NCI-H2227 treated with DMSO at 0.1 percent for 48 hours (cell line): Measurements from ENCODE around the gene TFDP1.
"Not testable (repeated sequence)": the region's sequence is repeated elsewhere in the genome, so short reads cannot be mapped to it uniquely, and the experiment has no call there.

ENCODE experiments used
- DNase-seq: peaks from one replicate; lab custom pipeline; 2025; lab: John Stamatoyannopoulos, UW

The TFDP1 gene

GRCh38 chr13:113616991-113617749 lies 32.6 kb downstream of the TFDP1 start:
- no peak for DNase-seq

GRCh38 chr13:113617961-113618360 lies 33.4 kb downstream of the TFDP1 start:
- DNase-seq: no peak

- no peak for DNase-seq
Observed at GRCh38 chr13:113618455-113618854, 33.9 kb downstream of the TFDP1 start.

GRCh38 chr13:113620036-113620796 lies 35.7 kb downstream of the TFDP1 start:
- no peak for DNase-seq

GRCh38 chr13:113621046-113621445 lies 36.5 kb downstream of the TFDP1 start:
- no peak for DNase-seq

- DNase-seq: not testable (repeated sequence)
Observed at GRCh38 chr13:113621498-113621897, 36.9 kb downstream of the TFDP1 start.

- DNase-seq: not testable (repeated sequence)
Observed at GRCh38 chr13:113621986-113622550, 37.5 kb downstream of the TFDP1 start.

- DNase-seq: no peak
Observed at GRCh38 chr13:113622791-113623490, 38.4 kb downstream of the TFDP1 start.

GRCh38 chr13:113623491-113624234 lies 39.1 kb downstream of the TFDP1 start:
- DNase-seq: no peak

- DNase-seq: no peak
Observed at GRCh38 chr13:113624235-113624587, 39.7 kb downstream of the TFDP1 start.

- not testable (repeated sequence) for DNase-seq
Observed at GRCh38 chr13:113624640-113625304, 40.2 kb downstream of the TFDP1 start.

GRCh38 chr13:113625965-113626721 lies 41.6 kb downstream of the TFDP1 start:
- no peak for DNase-seq

- DNase-seq: no peak
Observed at GRCh38 chr13:113627136-113627535, 42.6 kb downstream of the TFDP1 start.

- no peak for DNase-seq
Observed at GRCh38 chr13:113628291-113629270, 44.0 kb downstream of the TFDP1 start.

- no peak for DNase-seq
Observed at GRCh38 chr13:113629866-113630265, 45.3 kb downstream of the TFDP1 start.

- no peak for DNase-seq
Observed at GRCh38 chr13:113630296-113630695, 45.7 kb downstream of the TFDP1 start.

GRCh38 chr13:113630804-113631203 lies 46.3 kb downstream of the TFDP1 start:
- DNase-seq: no peak

- DNase-seq: no peak
Observed at GRCh38 chr13:113631341-113632095, 47.0 kb downstream of the TFDP1 start.
